NCI-H1092 treated with DMSO at 0.1 percent for 48 hours (cell line): ENCODE data around the gene MBNL1.
A peak's percentile ranks its signal among the peaks of the same experiment; 100 is the strongest.

Experiments
- DNase-seq: peaks from one replicate; lab custom pipeline; 2025; lab: John Stamatoyannopoulos, UW

The MBNL1 gene

GRCh38 chr3:152298393-152299248, 29.9 kb downstream of the MBNL1 start:
- DNase-seq, result peak; percentile 81

GRCh38 chr3:152299249-152299976, 30.7 kb downstream of the MBNL1 start:
- DNase-seq, result no peak

- DNase-seq, result no peak
These were observed 31.5 kb downstream of the MBNL1 start for GRCh38 chr3:152300029-152300731.

GRCh38 chr3:152301745-152302181, 33.0 kb downstream of the MBNL1 start:
- DNase-seq, result no peak

- peak; percentile 25 for DNase-seq
These were observed 33.8 kb downstream of the MBNL1 start for GRCh38 chr3:152302521-152303021.

- DNase-seq, result no peak
These were observed 35.4 kb downstream of the MBNL1 start for GRCh38 chr3:152304160-152304559.

GRCh38 chr3:152305075-152305474, 36.3 kb downstream of the MBNL1 start:
- no peak for DNase-seq

GRCh38 chr3:152307829-152308474, 39.2 kb downstream of the MBNL1 start:
- DNase-seq, result no peak

GRCh38 chr3:152308475-152308844, 39.7 kb downstream of the MBNL1 start:
- no peak for DNase-seq

GRCh38 chr3:152309031-152309430, 40.3 kb downstream of the MBNL1 start:
- DNase-seq, result no peak

- DNase-seq, result no peak
These were observed 41.0 kb downstream of the MBNL1 start for GRCh38 chr3:152309535-152310307.

- no peak for DNase-seq
These were observed 44.7 kb downstream of the MBNL1 start for GRCh38 chr3:152313430-152313829.

GRCh38 chr3:152313914-152314313, 45.2 kb downstream of the MBNL1 start:
- no peak for DNase-seq

- no peak for DNase-seq
These were observed 46.1 kb downstream of the MBNL1 start for GRCh38 chr3:152314677-152315353.

GRCh38 chr3:152315623-152316022, 46.9 kb downstream of the MBNL1 start:
- DNase-seq, result no peak

GRCh38 chr3:152316318-152316717, 47.6 kb downstream of the MBNL1 start:
- DNase-seq, result no peak

- no peak for DNase-seq
These were observed 48.5 kb downstream of the MBNL1 start for GRCh38 chr3:152317184-152317583.

GRCh38 chr3:152317956-152318355, 49.2 kb downstream of the MBNL1 start:
- no peak for DNase-seq

GRCh38 chr3:152318512-152318911, 49.8 kb downstream of the MBNL1 start:
- DNase-seq, result no peak

- no peak for DNase-seq
These were observed 50.5 kb downstream of the MBNL1 start for GRCh38 chr3:152319256-152319655.
